ENCODE data around the gene CNMD.

CNMD gene

DNA sequence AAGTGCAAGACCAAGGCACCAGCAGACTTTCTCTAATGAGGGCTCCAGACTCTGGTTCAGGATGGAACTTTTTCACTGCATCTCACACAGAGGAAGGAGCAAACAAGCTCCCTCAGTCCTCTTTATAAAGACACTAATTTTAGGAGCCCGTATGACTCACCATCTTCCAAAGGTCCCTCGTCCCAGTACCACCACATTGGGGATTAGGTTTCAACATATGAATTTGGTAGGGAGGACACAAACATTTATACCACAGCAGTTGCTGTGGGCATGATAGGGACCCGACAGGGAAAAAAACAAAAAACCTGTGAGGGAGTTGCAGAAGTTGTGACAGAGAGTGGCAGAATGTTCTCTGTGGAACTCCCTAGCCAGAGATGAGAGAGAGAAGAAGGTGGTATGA lies 6.5 kb upstream of the CNMD start:
- Histone ChIP-seq H2AFZ (ENCODE audit: low read depth, low read length) (no peak overlapping the region), H3K36me3 (ENCODE audit: control insufficient read depth in 1 of 2, insufficient read depth in 2 of 2, low read depth in 1 of 2, low read length in 2 of 2) (no peaks in the 10 kb centered on the region), H3K9ac (ENCODE audit: low read length) (no peak overlapping the region), H3K14ac (ENCODE audit: low read length in 2 of 2) (no peak overlapping the region), H2BK12ac (ENCODE audit: low read length in 2 of 2) (no peak overlapping the region), H3K9me3 (ENCODE audit: control insufficient read depth, low read length) (peaks cover 5% of the 10 kb centered on the region), H3K4me1 (ENCODE audit: control insufficient read depth, insufficient read depth, low read depth, low read length) (no peaks in the 10 kb centered on the region), H3K79me1 (replicated peaks; ENCODE audit: low read length, poor library complexity, severe bottlenecking) (no peaks in the 10 kb centered on the region), H3K27me3 (ENCODE audit: control insufficient read depth in 1 of 2, insufficient read depth in 1 of 2, low read length in 2 of 2) (peaks cover 10 to 28% of the 10 kb centered on the region in 2 experiments), H3K4me2 (ENCODE audit: low read length, poor library complexity, severe bottlenecking) (no peak overlapping the region), H2BK120ac (ENCODE audit: low read depth, low read length) (no peak overlapping the region), H2BK15ac (ENCODE audit: low read depth, poor library complexity, severe bottlenecking) (no peak overlapping the region), H3K4ac (ENCODE audit: low read depth in 1 of 2, low read length in 2 of 2) (no peak overlapping the region), H3K23ac (ENCODE audit: low read length in 2 of 2) (no peak overlapping the region), H4K8ac (ENCODE audit: low read length) (no peak overlapping the region), H2AK5ac (ENCODE audit: low read length, severe bottlenecking) (no peak overlapping the region), H3K4me3 (ENCODE audit: insufficient read depth in 1 of 2, low read depth in 1 of 2, low read length in 2 of 2) (no peak overlapping the region), H3K18ac (ENCODE audit: low read depth in 1 of 2, low read length in 2 of 2) (no peak overlapping the region), H2BK5ac (ENCODE audit: low read depth, low read length, poor library complexity, severe bottlenecking) (no peak overlapping the region), H3K27ac (ENCODE audit: low read length, poor library complexity, severe bottlenecking) (no peak overlapping the region), H4K91ac (ENCODE audit: low read length) (no peak overlapping the region)
- WGBS, result 76% methylated on average over 2 of the region's 3 CpGs
- no peak for DNase-seq

DNA sequence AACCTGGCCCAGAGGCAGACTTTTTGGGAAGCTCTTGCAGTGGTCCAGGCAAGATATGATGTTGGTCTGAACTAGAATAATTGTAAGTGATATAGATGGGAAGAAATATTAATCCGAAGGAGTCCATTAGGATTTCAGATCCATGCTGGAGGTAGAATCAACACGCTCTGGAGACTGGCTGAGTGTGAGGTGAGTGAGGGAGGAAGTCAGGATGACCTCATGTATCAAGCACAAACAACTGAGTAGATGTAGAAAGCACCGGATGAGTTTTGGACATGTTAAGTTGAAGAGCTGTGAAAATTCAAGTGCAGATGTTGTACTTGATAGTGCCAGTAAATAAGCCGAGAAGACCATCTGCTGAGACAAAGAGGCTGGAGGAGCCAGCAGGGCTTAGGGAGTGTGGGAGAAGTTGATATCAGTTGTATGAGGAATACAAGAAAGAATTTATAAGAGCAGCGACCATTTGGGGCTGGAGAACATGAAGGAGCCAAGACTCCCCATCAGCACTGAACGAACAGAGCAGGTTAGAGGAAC lies 5.3 kb upstream of the CNMD start:
- no peak overlapping the region for H2BK120ac ChIP-seq (ENCODE audit: low read depth, low read length)
- H3K36me3 ChIP-seq (ENCODE audit: control insufficient read depth in 1 of 2, insufficient read depth in 2 of 2, low read depth in 1 of 2, low read length in 2 of 2), result no peaks in the 10 kb centered on the region
- H2AFZ ChIP-seq (ENCODE audit: low read depth, low read length), result no peak overlapping the region
- H4K8ac ChIP-seq (ENCODE audit: low read length), result no peak overlapping the region
- no peak for DNase-seq
- no peak overlapping the region for H3K9ac ChIP-seq (ENCODE audit: low read length)
- H3K79me1 ChIP-seq (replicated peaks; ENCODE audit: low read length, poor library complexity, severe bottlenecking), result no peaks in the 10 kb centered on the region
- H3K18ac ChIP-seq (ENCODE audit: low read depth in 1 of 2, low read length in 2 of 2), result no peak overlapping the region
- H3K9me3 ChIP-seq (ENCODE audit: control insufficient read depth, low read length), result peaks cover 5% of the 10 kb centered on the region
- no peak overlapping the region for H3K14ac ChIP-seq (ENCODE audit: low read length in 2 of 2)
- H3K23ac ChIP-seq (ENCODE audit: low read length in 2 of 2), result no peak overlapping the region
- no peak overlapping the region for H3K4ac ChIP-seq (ENCODE audit: low read depth in 1 of 2, low read length in 2 of 2)
- WGBS, result 78% methylated on average over 6 of the region's 6 CpGs
- H3K4me1 ChIP-seq (ENCODE audit: control insufficient read depth, insufficient read depth, low read depth, low read length), result no peaks in the 10 kb centered on the region
- no peak overlapping the region for H3K27ac ChIP-seq (ENCODE audit: low read length, poor library complexity, severe bottlenecking)
- H3K27me3 ChIP-seq (ENCODE audit: control insufficient read depth in 1 of 2, insufficient read depth in 1 of 2, low read length in 2 of 2), result peaks cover 23 to 40% of the 10 kb centered on the region in 2 experiments
- H2AK5ac ChIP-seq (ENCODE audit: low read length, severe bottlenecking), result no peak overlapping the region
- no peak overlapping the region for H3K4me2 ChIP-seq (ENCODE audit: low read length, poor library complexity, severe bottlenecking)
- H2BK12ac ChIP-seq (ENCODE audit: low read length in 2 of 2), result no peak overlapping the region
- H4K91ac ChIP-seq (ENCODE audit: low read length), result no peak overlapping the region
- no peak overlapping the region for H2BK15ac ChIP-seq (ENCODE audit: low read depth, poor library complexity, severe bottlenecking)
- no peak overlapping the region for H3K4me3 ChIP-seq (ENCODE audit: insufficient read depth in 1 of 2, low read depth in 1 of 2, low read length in 2 of 2)
- H2BK5ac ChIP-seq (ENCODE audit: low read depth, low read length, poor library complexity, severe bottlenecking), result no peak overlapping the region

DNA sequence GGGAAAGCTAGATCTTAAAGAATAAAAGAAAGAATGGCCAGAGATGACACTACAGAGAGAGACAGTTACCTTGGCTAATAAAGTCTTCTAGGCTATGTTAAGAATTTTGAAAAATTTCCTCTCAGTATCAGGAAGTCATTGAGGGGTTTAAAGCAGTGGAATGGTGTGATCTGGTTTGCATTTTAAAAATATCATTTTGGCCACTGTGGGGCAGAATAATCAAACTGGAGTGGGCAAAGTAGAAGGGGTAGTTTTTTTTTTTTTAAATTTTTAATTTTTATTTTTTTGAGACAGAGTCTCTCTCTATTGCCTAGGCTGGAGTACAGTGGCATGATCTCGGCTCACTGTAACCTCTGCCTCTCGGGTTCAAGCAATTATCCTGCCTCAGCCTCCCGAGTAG lies 4.4 kb upstream of the CNMD start:
- no peak overlapping the region for H3K9ac ChIP-seq (ENCODE audit: low read length)
- peaks cover 32 to 44% of the 10 kb centered on the region in 2 experiments for H3K27me3 ChIP-seq (ENCODE audit: control insufficient read depth in 1 of 2, insufficient read depth in 1 of 2, low read length in 2 of 2)
- H3K36me3 ChIP-seq (ENCODE audit: control insufficient read depth in 1 of 2, insufficient read depth in 2 of 2, low read depth in 1 of 2, low read length in 2 of 2), result no peaks in the 10 kb centered on the region
- H2AK5ac ChIP-seq (ENCODE audit: low read length, severe bottlenecking), result no peak overlapping the region
- peaks cover 5% of the 10 kb centered on the region for H3K9me3 ChIP-seq (ENCODE audit: control insufficient read depth, low read length)
- no peak overlapping the region for H2BK15ac ChIP-seq (ENCODE audit: low read depth, poor library complexity, severe bottlenecking)
- no peak overlapping the region for H2BK120ac ChIP-seq (ENCODE audit: low read depth, low read length)
- 83% methylated on average over 3 of the region's 3 CpGs for WGBS
- H3K4me2 ChIP-seq (ENCODE audit: low read length, poor library complexity, severe bottlenecking), result no peak overlapping the region
- H4K91ac ChIP-seq (ENCODE audit: low read length), result no peak overlapping the region
- no peaks in the 10 kb centered on the region for H3K79me1 ChIP-seq (replicated peaks; ENCODE audit: low read length, poor library complexity, severe bottlenecking)
- peaks cover 5% of the 10 kb centered on the region for H3K4me1 ChIP-seq (ENCODE audit: control insufficient read depth, insufficient read depth, low read depth, low read length)
- H3K4ac ChIP-seq (ENCODE audit: low read depth in 1 of 2, low read length in 2 of 2), result no peak overlapping the region
- H2AFZ ChIP-seq (ENCODE audit: low read depth, low read length), result no peak overlapping the region
- no peak overlapping the region for H3K4me3 ChIP-seq (ENCODE audit: insufficient read depth in 1 of 2, low read depth in 1 of 2, low read length in 2 of 2)
- no peak overlapping the region for H3K14ac ChIP-seq (ENCODE audit: low read length in 2 of 2)
- no peak overlapping the region for H3K18ac ChIP-seq (ENCODE audit: low read depth in 1 of 2, low read length in 2 of 2)
- no peak overlapping the region for H2BK5ac ChIP-seq (ENCODE audit: low read depth, low read length, poor library complexity, severe bottlenecking)
- no peak overlapping the region for H4K8ac ChIP-seq (ENCODE audit: low read length)
- H3K23ac ChIP-seq (ENCODE audit: low read length in 2 of 2), result no peak overlapping the region
- H3K27ac ChIP-seq (ENCODE audit: low read length, poor library complexity, severe bottlenecking), result no peak overlapping the region
- DNase-seq, result no peak
- H2BK12ac ChIP-seq (ENCODE audit: low read length in 2 of 2), result no peak overlapping the region

DNA sequence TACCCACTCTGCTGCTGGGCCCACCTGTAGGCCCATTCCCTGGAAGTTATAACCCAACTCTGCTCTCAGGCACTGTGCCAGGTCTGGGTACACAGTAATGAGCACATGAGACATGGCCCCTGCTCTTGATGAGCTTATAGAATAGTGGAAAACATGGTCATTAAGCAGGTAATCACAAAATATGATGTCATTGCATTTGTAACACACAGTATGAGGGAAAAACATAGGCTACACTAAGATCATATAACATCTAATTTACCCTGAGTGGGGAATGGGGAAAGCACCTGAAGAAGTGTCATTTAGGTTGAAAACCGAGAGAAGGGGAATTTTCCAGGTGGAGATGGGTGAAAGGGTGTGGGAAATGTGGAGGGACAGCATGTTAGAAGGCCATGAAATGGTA lies 3.9 kb upstream of the CNMD start:
- Histone ChIP-seq H3K14ac (ENCODE audit: low read length in 2 of 2) (no peak overlapping the region), H3K9ac (ENCODE audit: low read length) (no peak overlapping the region), H3K4me1 (ENCODE audit: control insufficient read depth, insufficient read depth, low read depth, low read length) (peaks cover 8% of the 10 kb centered on the region), H3K4ac (ENCODE audit: low read depth in 1 of 2, low read length in 2 of 2) (no peak overlapping the region), H4K8ac (ENCODE audit: low read length) (no peak overlapping the region), H4K91ac (ENCODE audit: low read length) (no peak overlapping the region), H2BK120ac (ENCODE audit: low read depth, low read length) (no peak overlapping the region), H2BK5ac (ENCODE audit: low read depth, low read length, poor library complexity, severe bottlenecking) (no peak overlapping the region), H2AK5ac (ENCODE audit: low read length, severe bottlenecking) (no peak overlapping the region), H3K18ac (ENCODE audit: low read depth in 1 of 2, low read length in 2 of 2) (no peak overlapping the region), H3K9me3 (ENCODE audit: control insufficient read depth, low read length) (peaks cover 5% of the 10 kb centered on the region), H3K23ac (ENCODE audit: low read length in 2 of 2) (no peak overlapping the region), H3K4me2 (ENCODE audit: low read length, poor library complexity, severe bottlenecking) (no peak overlapping the region), H3K36me3 (ENCODE audit: control insufficient read depth in 1 of 2, insufficient read depth in 2 of 2, low read depth in 1 of 2, low read length in 2 of 2) (no peaks in the 10 kb centered on the region), H2AFZ (ENCODE audit: low read depth, low read length) (no peak overlapping the region), H3K27ac (ENCODE audit: low read length, poor library complexity, severe bottlenecking) (no peak overlapping the region), H2BK15ac (ENCODE audit: low read depth, poor library complexity, severe bottlenecking) (no peak overlapping the region), H3K4me3 (ENCODE audit: insufficient read depth in 1 of 2, low read depth in 1 of 2, low read length in 2 of 2) (no peak overlapping the region), H2BK12ac (ENCODE audit: low read length in 2 of 2) (no peak overlapping the region), H3K27me3 (ENCODE audit: control insufficient read depth in 1 of 2, insufficient read depth in 1 of 2, low read length in 2 of 2) (peaks cover 36 to 48% of the 10 kb centered on the region in 2 experiments), H3K79me1 (replicated peaks; ENCODE audit: low read length, poor library complexity, severe bottlenecking) (no peaks in the 10 kb centered on the region)
- WGBS, result 76% methylated on average over 1 of the region's 1 CpG
- no peak for DNase-seq
